GM12878 (cell line): ENCODE measurements around the gene NPAS3. TPM values are rescaled to one million over a fixed set of nuclear protein-coding genes. Genes with fewer than 3 reads are reported as not detected.

Experiments
- ATAC-seq: fragments of 200-7000 bp; cut with Tn5 transposase; 3 replicates; pipeline ENCODE4 v1.9.1; 2020; ENCODE audit warnings: mild to moderate bottlenecking, moderate library complexity
- BruUV-seq: library from RNA; stranded (reverse); fragments of 400-500 nt; replicated peaks from 2 replicates; lab custom pipeline; 2021; lab: Mats Ljungman, UMichigan
- CTCF ChIA-PET: fragments of 300-600 bp; sonication (Branson Sonifier 250); formaldehyde crosslinking; extraction: SDS; loops from one replicate; lab custom pipeline; 2021; ENCODE audit warnings: inconsistent platforms; lab: Yijun Ruan, JAX
- POLR2A ChIA-PET: fragments of 350-600 bp; formaldehyde crosslinking; extraction: SDS; loops from one replicate; lab custom pipeline; 2021; ENCODE audit warnings: inconsistent platforms; lab: Charles Lee
- RAD21 ChIA-PET: fragments of 300-600 bp; sonication (Branson Sonifier 250); formaldehyde crosslinking; loops from one replicate; lab custom pipeline; 2023; ENCODE audit warnings: antibody characterized with exemption; ENCODE audit not compliant: unreplicated experiment; lab: Charles Lee
- SMC1A ChIA-PET: fragments of 300-600 bp; sonication (Branson Sonifier 250); formaldehyde crosslinking; loops from one replicate; lab custom pipeline; 2023; ENCODE audit not compliant: unreplicated experiment, uncharacterized antibody; lab: Charles Lee
- DNase-seq: peaks from one replicate; pipeline ENCODE4 v3.0.0-alpha.2; 2011; ENCODE audit warnings: low read depth, low spot score
- FAIRE-seq: peaks from 3 replicates; lab custom pipeline; 2011; peaks lifted over from hg19 to GRCh38; lab: Jason Lieb, UNC
- H2AFZ ChIP-seq: 2 replicates; pipeline ENCODE4 v1.6.0; 2011; ENCODE audit warnings: low read depth, low read length, control low read depth; ENCODE audit not compliant: control insufficient read depth
- H3K27ac ChIP-seq: 2 replicates; pipeline ENCODE4 v1.5.1; 2011; ENCODE audit warnings: control low read depth; ENCODE audit not compliant: control insufficient read depth, insufficient read depth
- H3K27me3 ChIP-seq, 2 experiments: replicated peaks in 1 of 2; 2 replicates each; pipeline versions ENCODE4 v1.6.0 to v1.6.1; 2011; ENCODE audit warnings: low read length in 1 of 2; ENCODE audit not compliant: control insufficient read depth in 2 of 2, insufficient read depth in 2 of 2
- H3K36me3 ChIP-seq, 2 experiments: 2 replicates each; pipeline ENCODE4 v1.5.1; 2011; ENCODE audit warnings: low read length in 1 of 2; ENCODE audit not compliant: control insufficient read depth in 2 of 2, insufficient read depth in 2 of 2
- H3K4me1 ChIP-seq: 2 replicates; pipeline ENCODE4 v1.6.1; 2011; ENCODE audit warnings: mild to moderate bottlenecking, low read length, moderate library complexity, mixed read lengths; ENCODE audit not compliant: control insufficient read depth, insufficient read depth
- H3K4me2 ChIP-seq: 2 replicates; pipeline ENCODE4 v1.6.0; 2011; ENCODE audit warnings: control low read depth; ENCODE audit not compliant: control insufficient read depth, insufficient read depth
- H3K4me3 ChIP-seq: fragments of 200-600 bp; sonication (generic); 2 replicates; pipeline ENCODE4 v1.5.1; 2016
- H3K79me2 ChIP-seq: 2 replicates; pipeline ENCODE4 v1.6.0; 2011; ENCODE audit warnings: low read length; ENCODE audit not compliant: control insufficient read depth, insufficient read depth
- H3K9ac ChIP-seq: 2 replicates; pipeline ENCODE4 v1.8.0; 2011; ENCODE audit warnings: low read length, control low read depth, mixed read lengths; ENCODE audit not compliant: control insufficient read depth, insufficient read depth
- H3K9me3 ChIP-seq: replicated peaks from 3 replicates; pipeline ENCODE4 v1.5.1; 2011; ENCODE audit warnings: mild to moderate bottlenecking, low read length; ENCODE audit not compliant: control insufficient read depth, insufficient read depth
- H4K20me1 ChIP-seq: 2 replicates; pipeline ENCODE4 v1.6.0; 2011; ENCODE audit not compliant: control insufficient read depth, insufficient read depth
- BACH1 ChIP-seq: fragments of 450-650 bp; IDR thresholded peaks from 2 replicates; pipeline ENCODE4 v1.6.1; 2017; ENCODE audit warnings: mild to moderate bottlenecking, borderline replicate concordance
- NFIC ChIP-seq: IDR thresholded peaks from 2 replicates; pipeline ENCODE4 v1.6.1; 2012; ENCODE audit warnings: low read depth, mild to moderate bottlenecking, inconsistent platforms, low read length, moderate library complexity
- SREBF1 ChIP-seq: IDR thresholded peaks from 2 replicates; pipeline ENCODE4 v1.6.1; 2012; ENCODE audit warnings: mild to moderate bottlenecking, low read length
- ZBTB4 ChIP-seq: fragments of 450-650 bp; formaldehyde crosslinking; IDR thresholded peaks from 2 replicates; pipeline ENCODE4 v1.4.0; 2022; ENCODE audit warnings: mild to moderate bottlenecking, moderate library complexity
- ZNF207 ChIP-seq: fragments of 450-650 bp; IDR thresholded peaks from 2 replicates; pipeline ENCODE4 v1.6.1; 2014; ENCODE audit warnings: antibody characterized with exemption, mild to moderate bottlenecking, borderline replicate concordance
- WGBS: methylation state at CpG from one replicate; pipeline ENCODE4 v1.1.6; 2016; ENCODE audit warnings: low lambda C conversion rate; ENCODE audit not compliant: insufficient replicate concordance, insufficient coverage; ENCODE audit errors: missing lambda C conversion rate; 5-methylcytosine and 5-hydroxymethylcytosine counted together
- in situ Hi-C: fragments of 300-500 bp; cut with MboI; formaldehyde crosslinking; loops from 9 replicates; pipeline ENCODE4 v1.14.3; 2018; ENCODE audit warnings: mixed read lengths
- intact Hi-C: fragments of 100-400 bp; cut with micrococcal nuclease; formaldehyde crosslinking; loops from one replicate; pipeline ENCODE4 v1.14.2; 2022; ENCODE audit not compliant: unreplicated experiment
- polyA plus RNA-seq, 11 experiments: library from polyadenylated mRNA; depleted of rRNA in 4 of 11; unstranded in 6 of 11; stranded (reverse) in 5 of 11; fragments of >200 nt; fragmentation: Nextera tagmentation in 4 of 11; fragmentation: Illumina TruSeq in 1 of 11; extraction: Ambion mirVana in 4 of 11; extraction: Trizol in 1 of 11; gene quantifications; 1 replicate in 1 of 11; 2 replicates in 10 of 11; pipeline versions ENCODE4 v1.2.1 to v1.2.3, GENCODE V29; 2011 to 2016; ENCODE audit warnings: inconsistent platforms in 2 of 11, missing spikeins in 2 of 11, low read depth in 1 of 11
- total RNA-seq, 4 experiments: library from RNA; depleted of rRNA in 3 of 4; stranded (reverse); fragments of >200 nt in 3 of 4; fragmentation: Illumina TruSeq in 1 of 4; extraction: Trizol in 1 of 4; gene quantifications; 2 replicates each; pipeline versions ENCODE4 v1.2.1 to v1.2.3, GENCODE V29; 2013 to 2021
- TF ChIP-seq, protein P1 (sequence below): fragments of 450-650 bp; IDR thresholded peaks from 2 replicates; pipeline ENCODE4 v1.6.1; 2017; ENCODE audit warnings: mild to moderate bottlenecking
- TF ChIP-seq, protein P2 (sequence below): IDR thresholded peaks from 2 replicates; pipeline ENCODE4 v1.6.1; 2011; ENCODE audit warnings: low read depth, mild to moderate bottlenecking, low read length, moderate library complexity, borderline replicate concordance; ENCODE audit errors: extremely low read depth

The NPAS3 gene
- total and polyA plus RNA-seq, 10 of the 15 experiments (the other 5 are each of a cell fraction or from before 2014, with no cell fraction given): under 0.01 to 2.7 (median 0.03) TPM; not detected in 6

DNA sequence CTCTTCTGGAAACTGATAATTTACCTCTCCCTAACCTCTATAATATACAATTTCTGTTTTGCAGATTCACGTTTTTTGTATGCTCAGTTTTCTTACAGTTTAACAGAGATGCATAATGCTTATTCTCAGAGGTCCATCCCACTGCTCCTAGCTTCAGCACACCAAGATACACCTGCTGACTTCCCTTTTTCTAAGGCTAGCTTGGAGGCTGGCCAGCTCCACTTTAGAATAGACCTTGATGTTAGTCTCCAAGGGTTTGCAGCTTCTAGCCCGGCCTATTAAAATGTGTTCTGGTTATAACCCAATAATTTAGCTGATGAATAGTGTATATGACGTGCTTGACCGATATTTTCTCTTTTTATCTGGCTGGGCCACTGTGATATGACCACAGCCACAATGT, 751.0 kb downstream of the NPAS3 start:
- no TSS peak for BruUV-seq
- SMC1A ChIA-PET: interaction anchor here (0.5 to 1.7 kb wide), 3 partner anchors 12 to 343 kb away, joined by 3 to 6 read pairs (median 3); no protein-coding TSS in a partner anchor
- no peaks in the 10 kb centered on the region for H4K20me1 ChIP-seq
- in situ Hi-C loops: no loop called here
- H2AFZ ChIP-seq: no peak overlapping the region
- no peak overlapping the region for H3K27ac ChIP-seq
- H3K79me2 ChIP-seq: no peaks in the 10 kb centered on the region
- CTCF ChIA-PET: no interaction called here
- H3K4me2 ChIP-seq: no peak overlapping the region
- FAIRE-seq: no peak
- no peaks in the 10 kb centered on the region for H3K36me3 ChIP-seq
- H3K4me3 ChIP-seq: no peak overlapping the region
- DNase-seq: no peak
- 16% methylated on average over 4 of the region's 4 CpGs for WGBS
- H3K9ac ChIP-seq: no peak overlapping the region
- intact Hi-C loops: no loop called here
- POLR2A ChIA-PET: no interaction called here
- no peaks in the 10 kb centered on the region for H3K27me3 ChIP-seq
- no peaks in the 10 kb centered on the region for H3K4me1 ChIP-seq
- no peaks in the 10 kb centered on the region for H3K9me3 ChIP-seq
- RAD21 ChIA-PET: interaction anchor here (1.6 to 2.2 kb wide), 2 partner anchors 11 to 14 kb away, joined by 3 to 10 read pairs; no protein-coding TSS in a partner anchor
- no peak for ATAC-seq
- TF ChIP-seq BACH1 (no peak), ZBTB4 (CRISPR knock-in tag) (no peak), SREBF1 (no peak), NFIC (no peak), ZNF207 (no peak)
- TF ChIP-seq, protein P1, sequence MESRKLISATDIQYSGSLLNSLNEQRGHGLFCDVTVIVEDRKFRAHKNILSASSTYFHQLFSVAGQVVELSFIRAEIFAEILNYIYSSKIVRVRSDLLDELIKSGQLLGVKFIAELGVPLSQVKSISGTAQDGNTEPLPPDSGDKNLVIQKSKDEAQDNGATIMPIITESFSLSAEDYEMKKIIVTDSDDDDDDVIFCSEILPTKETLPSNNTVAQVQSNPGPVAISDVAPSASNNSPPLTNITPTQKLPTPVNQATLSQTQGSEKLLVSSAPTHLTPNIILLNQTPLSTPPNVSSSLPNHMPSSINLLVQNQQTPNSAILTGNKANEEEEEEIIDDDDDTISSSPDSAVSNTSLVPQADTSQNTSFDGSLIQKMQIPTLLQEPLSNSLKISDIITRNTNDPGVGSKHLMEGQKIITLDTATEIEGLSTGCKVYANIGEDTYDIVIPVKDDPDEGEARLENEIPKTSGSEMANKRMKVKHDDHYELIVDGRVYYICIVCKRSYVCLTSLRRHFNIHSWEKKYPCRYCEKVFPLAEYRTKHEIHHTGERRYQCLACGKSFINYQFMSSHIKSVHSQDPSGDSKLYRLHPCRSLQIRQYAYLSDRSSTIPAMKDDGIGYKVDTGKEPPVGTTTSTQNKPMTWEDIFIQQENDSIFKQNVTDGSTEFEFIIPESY: no peak
- TF ChIP-seq, protein P2, sequence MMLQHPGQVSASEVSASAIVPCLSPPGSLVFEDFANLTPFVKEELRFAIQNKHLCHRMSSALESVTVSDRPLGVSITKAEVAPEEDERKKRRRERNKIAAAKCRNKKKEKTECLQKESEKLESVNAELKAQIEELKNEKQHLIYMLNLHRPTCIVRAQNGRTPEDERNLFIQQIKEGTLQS: no peak
